Stimulated activated CD8-positive, alpha-beta memory T cell treated with anti-CD3 and anti-CD28 coated beads, Interleukin-2, amount 100 ng/mL, for 1 hour (primary cell): ENCODE results near the gene CXXC4.

Source experiments
- DNase-seq, 2 donors: peaks; one replicate each; pipeline ENCODE4 v3.0.0-alpha.2; 2020; ENCODE audit warnings: low read depth in 2 of 2

The CXXC4 gene

GRCh38 chr4:104494822-104495559, at the start of gene CXXC4:
Gene CXXC4, minus strand, starts transcription at chr4:104494894. Its CDS starts 3,092 bp downstream, at chr4:104491802.
- DNase-seq: no peak

- DNase-seq: no peak
Observed at GRCh38 chr4:104533156-104533555, 38.5 kb upstream of the CXXC4 start.

- DNase-seq: no peak
Observed at GRCh38 chr4:104532677-104533076, 38.0 kb upstream of the CXXC4 start.

GRCh38 chr4:104531390-104531789, 36.7 kb upstream of the CXXC4 start:
- DNase-seq: no peak

- no peak for DNase-seq
Observed at GRCh38 chr4:104530426-104530825, 35.7 kb upstream of the CXXC4 start.

- no peak for DNase-seq
Observed at GRCh38 chr4:104524591-104524990, 29.9 kb upstream of the CXXC4 start.

GRCh38 chr4:104524026-104524425, 29.3 kb upstream of the CXXC4 start:
- DNase-seq: no peak

- no peak for DNase-seq
Observed at GRCh38 chr4:104519588-104519987, 24.9 kb upstream of the CXXC4 start.

GRCh38 chr4:104516884-104517283, 22.2 kb upstream of the CXXC4 start:
- DNase-seq: no peak

- DNase-seq: no peak
Observed at GRCh38 chr4:104508224-104508623, 13.5 kb upstream of the CXXC4 start.

- DNase-seq: no peak
Observed at GRCh38 chr4:104507112-104507511, 12.4 kb upstream of the CXXC4 start.

GRCh38 chr4:104504536-104504935, 9.8 kb upstream of the CXXC4 start:
- no peak for DNase-seq

- DNase-seq: no peak
Observed at GRCh38 chr4:104502471-104502870, 7.8 kb upstream of the CXXC4 start.

- DNase-seq: no peak
Observed at GRCh38 chr4:104501290-104501689, 6.6 kb upstream of the CXXC4 start.

- DNase-seq: no peak
Observed at GRCh38 chr4:104500442-104500841, 5.7 kb upstream of the CXXC4 start.

- DNase-seq: no peak
Observed at GRCh38 chr4:104494185-104494584, 509 bp downstream of the CXXC4 start.

- no peak for DNase-seq
Observed at GRCh38 chr4:104493081-104493831, 1.4 kb downstream of the CXXC4 start.

- DNase-seq: no peak
Observed at GRCh38 chr4:104492183-104492771, 2.4 kb downstream of the CXXC4 start.

GRCh38 chr4:104491481-104492182, 3.1 kb downstream of the CXXC4 start:
- peak in 1 of 2 donors; percentile 15 for DNase-seq

GRCh38 chr4:104490770-104491480, 3.8 kb downstream of the CXXC4 start:
- DNase-seq: peak in 1 of 2 donors; percentile 30

- no peak for DNase-seq
Observed at GRCh38 chr4:104490096-104490769, 4.5 kb downstream of the CXXC4 start.
